ENCODE data around the gene ARMCX1. TPM values are rescaled to one million over a fixed set of nuclear protein-coding genes. Genes with fewer than 3 reads are reported as not detected.
"Not testable (repeated sequence)": the region's sequence is repeated elsewhere in the genome, so short reads cannot be mapped to it uniquely, and the experiment has no call there.

The ARMCX1 gene
- total RNA-seq, 2 experiments from 2014 or later = 3.9 to 4.7 TPM

DNA sequence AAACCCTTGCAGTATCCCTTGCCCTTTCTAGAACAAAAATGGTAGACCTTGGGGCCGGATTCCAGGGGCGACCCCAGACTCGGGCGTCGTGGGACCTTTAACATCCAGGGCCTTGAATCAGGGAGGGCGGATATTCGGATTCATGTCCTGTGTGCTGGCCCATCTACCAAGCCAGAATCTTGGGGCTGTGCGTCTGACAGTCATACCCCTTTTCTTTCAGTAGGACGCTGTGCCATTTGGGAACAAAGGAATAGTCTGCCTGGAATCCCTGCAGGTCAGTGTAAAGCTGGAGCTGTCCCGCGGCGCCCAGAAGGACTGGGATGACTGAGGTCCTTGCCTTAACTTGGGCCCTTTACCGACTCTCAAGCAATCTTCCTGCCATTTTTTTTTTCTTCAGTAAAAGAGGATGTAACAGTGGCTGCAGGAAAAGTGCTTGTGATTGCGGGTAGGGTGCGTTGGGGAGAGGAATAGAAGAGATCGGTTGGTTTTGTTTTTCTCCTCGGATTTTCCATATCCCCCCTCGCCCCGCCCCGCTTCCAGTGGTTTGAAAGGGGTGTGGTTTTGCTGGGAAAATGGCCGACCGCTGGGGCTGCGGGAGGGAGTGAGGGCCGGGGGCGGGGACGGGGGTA, 518 bp downstream of the ARMCX1 start:
- peak; percentile 49 for ATAC-seq
- intact Hi-C loops (cut with micrococcal nuclease) = no loop called here
- Mint-ChIP-seq H3K4me1 (ENCODE audit: low read depth) (peaks cover 3% of the 10 kb centered on the region), H3K36me3 (ENCODE audit: low read depth) (peaks cover 7% of the 10 kb centered on the region), H3K9me3 (no peaks in the 10 kb centered on the region), H3K27me3 (no peaks in the 10 kb centered on the region), H3K27ac (peak overlapping the region; percentile 49), H3K4me3 (peak overlapping the region; percentile 76)
- POLR2A ChIA-PET = no interaction called here
- DNase-seq = peak; percentile 4
- TF ChIP-seq, protein P1, sequence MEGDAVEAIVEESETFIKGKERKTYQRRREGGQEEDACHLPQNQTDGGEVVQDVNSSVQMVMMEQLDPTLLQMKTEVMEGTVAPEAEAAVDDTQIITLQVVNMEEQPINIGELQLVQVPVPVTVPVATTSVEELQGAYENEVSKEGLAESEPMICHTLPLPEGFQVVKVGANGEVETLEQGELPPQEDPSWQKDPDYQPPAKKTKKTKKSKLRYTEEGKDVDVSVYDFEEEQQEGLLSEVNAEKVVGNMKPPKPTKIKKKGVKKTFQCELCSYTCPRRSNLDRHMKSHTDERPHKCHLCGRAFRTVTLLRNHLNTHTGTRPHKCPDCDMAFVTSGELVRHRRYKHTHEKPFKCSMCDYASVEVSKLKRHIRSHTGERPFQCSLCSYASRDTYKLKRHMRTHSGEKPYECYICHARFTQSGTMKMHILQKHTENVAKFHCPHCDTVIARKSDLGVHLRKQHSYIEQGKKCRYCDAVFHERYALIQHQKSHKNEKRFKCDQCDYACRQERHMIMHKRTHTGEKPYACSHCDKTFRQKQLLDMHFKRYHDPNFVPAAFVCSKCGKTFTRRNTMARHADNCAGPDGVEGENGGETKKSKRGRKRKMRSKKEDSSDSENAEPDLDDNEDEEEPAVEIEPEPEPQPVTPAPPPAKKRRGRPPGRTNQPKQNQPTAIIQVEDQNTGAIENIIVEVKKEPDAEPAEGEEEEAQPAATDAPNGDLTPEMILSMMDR (IDR thresholded peaks at IDR 0.05) = no peak
- CTCF ChIA-PET = no interaction called here

DNA sequence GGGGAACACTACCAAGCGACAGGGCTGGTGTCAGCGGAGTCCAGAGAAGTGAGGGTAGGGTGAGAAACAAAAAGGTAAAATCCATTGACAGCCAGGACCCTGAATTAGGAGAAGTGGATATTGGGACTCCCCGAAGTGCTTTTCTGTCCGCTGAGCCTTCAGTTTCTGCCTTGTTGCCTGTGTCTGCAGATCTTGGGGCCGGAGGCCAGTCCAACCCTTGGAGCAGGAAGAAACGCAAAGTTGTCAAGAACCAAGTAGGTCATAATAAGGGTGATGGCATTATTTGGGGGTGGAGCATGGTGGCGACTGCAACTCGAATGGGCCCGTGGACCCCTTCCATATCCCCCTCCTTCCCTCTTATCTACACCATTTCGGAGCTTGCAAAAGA, 1.0 kb downstream of the ARMCX1 start:
- intact Hi-C loops (cut with micrococcal nuclease) = no loop called here
- no peak for ATAC-seq
- peaks cover 7% of the 10 kb centered on the region for H3K36me3 Mint-ChIP-seq (ENCODE audit: low read depth)
- ChIA-PET CTCF (no interaction called here), POLR2A (no interaction called here)
- H3K4me1 Mint-ChIP-seq (ENCODE audit: low read depth) = peaks cover 3% of the 10 kb centered on the region
- no peak overlapping the region for H3K27ac Mint-ChIP-seq
- no peaks in the 10 kb centered on the region for H3K9me3 Mint-ChIP-seq
- no peak for DNase-seq
- peak overlapping the region; percentile 76 for H3K4me3 Mint-ChIP-seq
- H3K27me3 Mint-ChIP-seq = no peaks in the 10 kb centered on the region
- TF ChIP-seq, protein P1 (IDR thresholded peaks at IDR 0.05) = no peak

DNA sequence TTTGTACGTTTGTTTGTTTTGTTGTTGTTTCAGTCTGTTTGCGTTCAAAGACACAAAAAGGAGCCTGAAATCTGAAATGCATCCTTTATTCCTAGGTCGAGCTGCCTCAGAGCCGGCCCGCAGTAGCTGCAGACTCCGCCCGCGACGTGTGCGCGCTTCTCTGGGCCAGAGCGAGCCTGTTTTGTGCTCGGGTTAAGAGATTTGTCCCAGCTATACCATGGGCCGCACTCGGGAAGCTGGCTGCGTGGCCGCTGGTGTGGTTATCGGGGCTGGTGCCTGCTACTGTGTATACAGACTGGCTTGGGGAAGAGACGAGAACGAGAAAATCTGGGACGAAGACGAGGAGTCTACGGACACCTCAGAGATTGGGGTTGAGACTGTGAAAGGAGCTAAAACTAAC, 2.4 kb downstream of the ARMCX1 start:
- TF ChIP-seq, protein P1 (IDR thresholded peaks at IDR 0.05) = no peak
- Mint-ChIP-seq H3K27ac (no peak overlapping the region), H3K9me3 (no peaks in the 10 kb centered on the region), H3K4me3 (no peak overlapping the region), H3K4me1 (ENCODE audit: low read depth) (peaks cover 3% of the 10 kb centered on the region), H3K36me3 (ENCODE audit: low read depth) (peaks cover 7% of the 10 kb centered on the region), H3K27me3 (no peaks in the 10 kb centered on the region)
- ATAC-seq (no peak), DNase-seq (no peak)
- CTCF ChIA-PET = no interaction called here
- POLR2A ChIA-PET = no interaction called here
- intact Hi-C loops (cut with micrococcal nuclease) = no loop called here

DNA sequence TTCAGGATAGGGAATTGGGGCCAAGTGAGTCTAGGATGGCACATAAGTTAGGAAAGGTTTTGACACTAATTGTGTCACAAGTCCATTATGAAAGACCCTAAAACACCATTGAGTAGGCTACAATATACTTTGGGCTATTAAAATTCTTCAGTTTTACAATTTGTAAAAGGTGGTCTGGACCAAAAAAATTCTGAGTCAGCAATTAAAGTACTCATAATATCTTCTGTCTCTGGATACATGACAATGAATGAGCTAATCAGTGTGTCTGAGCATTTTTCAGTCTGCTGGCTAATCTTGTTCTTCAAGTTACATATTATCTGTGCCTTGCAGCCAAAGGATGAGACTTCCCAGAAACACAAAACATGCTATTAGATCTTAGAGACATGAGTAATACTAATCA, 14.3 kb downstream of the ARMCX1 start:
- Mint-ChIP-seq H3K4me1 (ENCODE audit: low read depth) (no peaks in the 10 kb centered on the region), H3K36me3 (ENCODE audit: low read depth) (no peaks in the 10 kb centered on the region), H3K9me3 (peaks cover 3% of the 10 kb centered on the region), H3K27me3 (no peaks in the 10 kb centered on the region), H3K4me3 (no peak overlapping the region), H3K27ac (no peak overlapping the region)
- DNase-seq (no peak), ATAC-seq (no peak)
- TF ChIP-seq, protein P1 (IDR thresholded peaks at IDR 0.05) = no peak
- ChIA-PET POLR2A (no interaction called here), CTCF (no interaction called here)
- intact Hi-C loops (cut with micrococcal nuclease) = no loop called here

DNA sequence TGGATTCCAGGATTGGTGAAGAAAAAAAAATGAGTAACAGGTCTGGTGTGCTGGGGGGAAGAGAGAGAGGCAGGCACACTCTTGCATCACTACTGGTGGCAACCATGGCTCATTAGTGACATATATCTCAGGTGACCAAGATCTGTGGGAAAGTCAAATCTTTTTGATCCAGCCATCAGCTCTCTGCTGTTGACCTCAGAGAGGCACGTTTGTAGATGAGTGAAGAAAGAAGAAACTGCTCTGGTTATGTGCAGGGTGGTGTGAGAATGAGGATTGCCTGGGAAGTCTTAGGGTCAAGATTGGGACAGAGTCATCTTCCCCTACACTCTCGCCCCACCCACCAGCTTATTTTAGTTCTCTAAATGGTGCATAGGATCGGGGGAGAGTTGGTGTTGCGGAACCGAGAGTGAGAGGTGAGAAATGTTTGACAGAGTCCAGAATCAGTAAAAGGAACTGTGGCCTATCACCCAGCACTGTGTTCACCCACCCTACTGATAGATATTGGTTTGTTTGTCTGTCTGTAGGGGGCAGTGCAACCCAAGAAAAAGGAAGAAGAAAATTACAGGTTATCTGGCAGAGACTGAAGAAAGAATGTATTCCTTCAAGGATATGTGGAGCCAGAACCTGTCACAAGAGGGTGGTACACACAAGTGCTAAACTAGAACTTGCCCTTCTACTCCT, 45.5 kb downstream of the ARMCX1 start:
- peak; percentile 80 for ATAC-seq
- no peak overlapping the region for H3K27ac Mint-ChIP-seq
- CTCF ChIA-PET = interaction anchor here (0.8 to 1.4 kb wide), 5 partner anchors 12 to 336 kb away, joined by 3 to 6 read pairs (median 4); partner anchors contain the start of gene ZMAT1

DNA sequence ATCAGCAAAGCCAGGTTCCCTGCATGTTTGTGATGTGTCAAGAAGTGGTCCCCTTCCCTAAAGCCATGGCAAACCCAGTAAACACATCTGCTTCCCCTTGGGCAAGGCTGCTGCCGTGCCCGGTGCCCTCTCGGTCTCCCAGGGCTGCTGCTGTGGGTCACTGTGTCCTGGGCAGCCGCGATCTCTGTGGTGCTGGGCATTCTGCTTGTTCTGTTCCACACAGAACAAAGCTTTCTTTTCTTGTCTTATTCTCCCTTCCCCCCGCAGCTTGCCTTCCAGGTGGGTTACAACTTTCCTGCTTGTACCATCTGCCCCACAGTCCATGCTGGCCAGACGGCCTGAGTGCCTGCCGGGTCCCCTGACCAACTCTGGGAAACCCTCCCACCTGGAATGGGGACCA, 49.2 kb downstream of the ARMCX1 start:
- POLR2A ChIA-PET; H3K9me3 Mint-ChIP-seq; H3K4me3 Mint-ChIP-seq; ATAC-seq; H3K27ac Mint-ChIP-seq; H3K4me1 Mint-ChIP-seq (ENCODE audit: low read depth); H3K36me3 Mint-ChIP-seq (ENCODE audit: low read depth); H3K27me3 Mint-ChIP-seq; DNase-seq; CTCF ChIA-PET: not testable (repeated sequence)
- intact Hi-C loops (cut with micrococcal nuclease) = loop anchor here (5.0 to 10.0 kb wide), 2 partner anchors 185 to 198 kb away; no protein-coding TSS in a partner anchor

More for the DNA sequence above, 45.5 kb downstream of the ARMCX1 start:
- POLR2A ChIA-PET = no interaction called here
- intact Hi-C loops (cut with micrococcal nuclease) = loop anchor here (5.0 to 10.0 kb wide), 2 partner anchors 181 to 201 kb away; no protein-coding TSS in a partner anchor
- TF ChIP-seq, protein P1 (IDR thresholded peaks at IDR 0.05) = peak; percentile 40
- Mint-ChIP-seq H3K27me3 (peaks cover 7% of the 10 kb centered on the region), H3K4me3 (no peak overlapping the region), H3K9me3 (no peaks in the 10 kb centered on the region), H3K4me1 (ENCODE audit: low read depth) (no peaks in the 10 kb centered on the region), H3K36me3 (ENCODE audit: low read depth) (no peaks in the 10 kb centered on the region)
- peak; percentile 23 for DNase-seq

All from activated CD8-positive, alpha-beta T cell treated with anti-CD3 and anti-CD28 coated beads for 36 hours (primary cell).